NCI-H1092 treated with DMSO at 0.1 percent for 48 hours (cell line): ENCODE data around the gene WDR48.

Experiments used
- DNase-seq: peaks from one replicate; lab custom pipeline; 2025; lab: John Stamatoyannopoulos, UW

Gene WDR48

DNA sequence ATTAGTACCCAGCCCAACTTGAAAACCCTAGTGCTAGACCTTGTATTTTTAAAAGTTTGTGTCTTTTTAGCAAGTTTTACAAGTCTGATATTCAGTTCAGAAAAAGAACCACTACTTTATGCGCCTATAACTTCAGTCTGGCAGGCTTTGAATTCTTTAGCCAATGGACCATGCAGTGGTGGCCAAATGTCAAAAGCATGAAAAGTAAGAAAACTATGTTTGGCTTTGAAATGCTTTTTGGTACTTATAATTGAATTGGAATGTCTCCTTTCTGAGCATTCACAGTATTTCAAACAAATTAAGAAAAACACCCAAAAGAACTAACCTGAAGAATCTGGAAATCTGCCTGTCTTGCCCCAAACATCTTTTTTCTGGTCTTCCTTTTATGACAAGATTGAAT lies 12.8 kb downstream of the WDR48 start:
- DNase-seq = no peak

DNA sequence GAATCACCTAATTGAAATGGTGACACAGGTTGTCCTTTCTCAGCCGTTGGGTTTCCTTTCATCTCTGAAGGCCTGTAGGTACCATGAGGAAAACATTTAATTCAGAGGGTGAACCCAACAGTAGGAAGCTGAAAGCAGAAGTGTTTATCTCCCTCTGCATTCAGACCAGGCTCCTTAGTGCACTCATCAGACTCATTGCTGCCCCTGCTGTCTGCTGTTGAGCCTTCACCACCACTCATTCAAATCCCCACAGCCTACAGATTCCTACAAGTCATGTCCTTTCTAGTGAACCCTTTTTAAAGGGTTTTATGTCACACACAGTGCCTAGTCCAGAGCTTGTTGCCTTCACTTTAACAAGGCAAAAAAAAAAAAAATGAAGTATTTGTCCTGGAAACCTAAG lies 13.4 kb downstream of the WDR48 start:
- no peak for DNase-seq

DNA sequence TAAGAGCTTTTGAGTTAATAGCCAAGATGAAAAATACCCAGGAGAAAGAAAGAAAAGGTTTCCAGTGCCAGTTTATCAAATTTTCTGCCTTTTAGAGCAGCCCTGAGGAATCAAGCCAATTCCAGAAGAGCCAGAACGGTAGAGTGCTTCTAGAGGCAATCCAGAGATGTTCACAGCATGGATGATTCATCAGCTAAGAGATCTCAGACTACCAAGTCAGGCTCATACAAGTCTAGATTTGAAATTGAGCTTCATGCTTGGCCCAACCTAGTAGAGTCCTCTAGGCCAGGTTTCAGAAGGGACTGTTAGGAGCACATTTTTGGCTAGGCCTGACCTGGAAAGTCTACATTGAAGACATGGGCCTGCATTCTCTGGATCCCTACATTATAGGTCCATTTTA lies 15.5 kb downstream of the WDR48 start:
- DNase-seq = no peak

DNA sequence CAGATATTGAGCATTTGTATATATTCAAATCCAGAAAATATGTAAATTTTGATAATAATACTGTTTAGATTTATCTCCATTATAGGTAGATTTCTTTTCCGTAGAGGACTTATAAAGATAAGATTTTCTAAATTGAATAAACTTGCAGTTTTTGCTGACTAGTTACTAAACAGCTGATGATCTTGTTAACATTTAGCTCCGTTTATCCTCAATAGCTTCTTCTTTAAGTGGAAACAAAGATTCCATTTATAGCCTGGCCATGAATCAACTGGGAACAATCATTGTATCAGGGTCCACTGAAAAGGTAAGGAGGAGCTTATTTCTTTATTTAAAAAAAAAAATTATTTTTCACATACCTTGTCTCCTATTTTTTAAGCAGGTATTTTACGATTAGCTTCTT lies 16.7 kb downstream of the WDR48 start:
- DNase-seq = no peak

DNA sequence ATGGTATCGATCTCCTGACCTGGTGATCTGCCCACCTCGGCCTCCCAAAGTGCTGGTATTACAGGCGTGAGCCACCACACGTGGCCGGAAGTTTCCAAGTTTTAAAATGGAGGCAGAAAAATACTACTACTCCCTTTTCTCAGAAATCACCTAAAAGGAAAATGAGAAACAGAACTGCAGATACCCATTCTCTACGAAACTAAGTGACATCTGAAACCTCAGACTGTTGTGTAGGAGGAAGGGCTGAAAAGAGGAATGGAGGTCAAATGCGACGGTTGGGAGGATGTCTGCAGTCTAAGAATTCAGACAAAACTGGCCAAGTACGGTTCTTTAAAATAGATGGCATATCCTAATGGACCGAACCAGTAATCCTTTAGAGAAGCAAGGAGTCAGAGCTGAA lies 24.1 kb downstream of the WDR48 start:
- no peak for DNase-seq

DNA sequence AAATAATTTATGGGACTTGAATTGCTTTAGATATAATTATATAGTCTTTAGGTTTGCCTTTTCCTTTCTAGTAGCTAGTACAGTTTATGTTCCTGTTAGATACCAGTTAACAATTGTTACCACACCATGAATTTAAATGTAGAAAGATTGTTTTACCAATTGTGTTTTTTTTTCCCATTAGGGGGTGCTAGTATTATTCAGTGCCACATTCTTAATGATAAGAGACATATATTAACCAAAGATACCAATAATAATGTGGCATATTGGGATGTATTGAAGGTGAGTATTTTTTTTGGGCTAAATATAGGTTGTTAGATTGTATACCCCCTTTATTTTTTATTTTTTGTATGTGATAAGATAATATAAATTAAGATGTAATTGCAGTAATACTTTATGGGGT lies 27.7 kb downstream of the WDR48 start:
- no peak for DNase-seq

DNA sequence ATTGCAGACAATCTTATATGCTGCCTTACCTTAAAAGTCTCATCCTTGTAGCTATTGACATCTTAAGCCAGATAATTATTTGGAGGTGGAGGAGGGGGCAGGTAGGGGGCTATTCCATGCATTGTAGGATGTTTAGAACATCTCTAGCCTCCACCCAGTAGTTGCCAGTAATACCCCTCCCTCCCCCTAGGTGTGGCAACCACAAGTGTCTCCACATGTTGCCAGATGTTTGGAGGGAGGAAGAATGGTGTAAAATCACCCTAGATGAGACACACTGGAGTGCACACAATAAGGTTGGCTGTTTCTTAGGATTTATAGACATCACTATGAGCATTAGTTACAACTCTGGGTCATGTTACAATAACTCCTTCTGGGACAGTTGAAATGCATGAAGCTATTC lies 28.2 kb downstream of the WDR48 start:
- no peak for DNase-seq

DNA sequence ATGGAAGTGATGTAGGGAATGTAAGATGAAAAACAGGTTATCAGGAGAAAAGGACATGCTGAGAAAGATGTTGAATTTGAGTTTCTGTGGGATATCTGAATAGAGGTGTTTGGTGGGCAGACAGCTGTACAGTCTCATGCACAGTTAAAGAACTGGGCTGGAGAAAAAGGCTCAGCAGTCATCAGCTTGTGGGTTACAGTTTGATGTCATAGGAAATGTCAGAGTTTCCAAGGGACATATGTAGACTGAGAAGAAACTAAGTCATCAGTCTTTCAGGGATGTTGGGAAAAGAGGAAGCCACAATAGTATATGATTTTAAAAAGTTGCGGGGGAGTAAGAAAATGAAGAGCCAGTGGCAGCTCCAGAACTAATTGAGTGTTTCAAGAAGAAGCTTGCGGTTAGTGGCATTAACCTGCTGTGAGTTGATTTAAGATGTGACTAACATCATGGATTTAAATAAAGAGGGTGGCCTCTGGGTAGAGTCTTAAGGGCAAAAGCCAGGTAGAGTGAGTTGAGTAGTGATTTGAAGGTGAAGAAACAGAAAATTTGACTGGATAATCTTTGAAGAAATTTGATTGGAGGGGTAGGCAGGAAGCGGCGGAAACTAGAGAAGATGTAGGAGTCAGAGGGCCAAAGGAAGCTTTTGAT lies 31.0 kb downstream of the WDR48 start:
- no peak for DNase-seq

DNA sequence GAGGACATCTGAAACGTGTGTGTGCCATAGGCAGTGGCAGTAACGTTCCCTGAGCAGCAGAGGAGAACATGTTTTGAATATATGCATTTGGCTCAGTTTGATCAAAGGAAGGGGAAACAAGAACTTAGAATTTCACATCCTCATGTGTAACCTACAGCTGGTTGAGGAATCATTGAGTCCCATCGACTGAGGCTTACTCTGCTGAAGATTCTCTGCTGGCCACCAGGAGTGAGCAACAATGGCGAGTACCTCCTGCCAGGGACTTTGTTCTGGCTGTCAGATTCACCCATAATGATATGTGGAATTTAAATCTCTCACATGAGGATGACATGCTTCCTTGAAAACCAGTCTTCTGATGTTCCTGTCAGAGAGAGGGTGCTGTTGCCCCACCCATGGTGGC lies 34.3 kb downstream of the WDR48 start:
- no peak for DNase-seq

DNA sequence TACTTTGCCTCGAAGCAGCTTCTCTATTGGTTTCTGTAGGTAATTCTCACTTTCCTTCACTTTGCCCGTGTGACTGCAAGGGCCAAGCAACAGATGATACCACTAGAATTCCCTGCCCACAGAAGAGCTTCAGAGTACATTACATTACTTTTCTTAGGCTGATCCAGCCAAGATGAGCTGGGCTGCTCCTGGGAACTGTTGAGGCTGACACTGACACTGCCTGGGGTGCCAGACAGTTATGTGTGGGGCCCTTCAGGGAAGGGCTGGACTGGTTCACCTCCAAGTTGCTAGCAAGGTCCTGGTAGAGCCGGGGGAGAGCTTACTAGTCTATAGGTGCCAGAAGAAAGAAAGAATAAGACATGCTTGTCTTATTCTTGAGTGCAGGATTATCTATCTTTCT lies 36.6 kb downstream of the WDR48 start:
- DNase-seq = no peak

DNA sequence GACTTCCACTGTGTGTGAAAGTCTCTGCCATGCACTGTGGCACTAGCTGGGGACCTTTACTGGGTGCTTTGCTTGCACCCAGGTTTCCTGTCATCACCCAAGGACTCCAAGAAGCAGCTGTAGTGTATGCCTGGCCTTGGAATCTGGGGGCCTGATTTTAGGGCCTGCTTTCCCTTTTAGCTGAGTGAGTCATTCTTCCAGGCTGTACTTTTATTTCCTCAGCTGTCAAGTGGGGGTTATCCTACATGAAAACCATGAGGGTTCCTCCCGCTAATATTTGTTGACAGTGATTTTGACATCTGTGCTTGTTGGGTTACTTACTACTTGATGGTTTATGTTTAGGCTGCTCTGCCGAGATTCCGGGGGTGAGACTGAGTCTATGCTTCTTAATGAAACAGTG lies 37.1 kb downstream of the WDR48 start:
- no peak for DNase-seq

DNA sequence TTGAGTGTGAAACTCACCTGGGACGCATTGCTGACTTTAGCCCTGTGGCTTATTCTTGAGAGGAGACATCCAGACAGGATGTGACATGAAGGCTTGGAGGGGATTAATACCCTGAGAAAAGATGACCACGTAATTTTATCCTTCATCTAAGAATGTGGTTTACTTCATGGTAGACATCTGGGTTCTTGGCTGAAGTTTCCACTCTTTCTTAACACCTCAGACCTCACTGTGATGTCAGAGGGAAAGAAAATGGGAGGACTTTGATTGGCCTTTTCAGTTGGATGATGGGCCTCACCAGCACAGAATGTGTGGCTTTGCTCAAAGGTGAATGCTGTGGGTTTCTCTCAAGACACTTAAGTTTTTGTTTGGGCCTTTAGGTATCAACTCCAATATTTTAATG lies 39.1 kb downstream of the WDR48 start:
- no peak for DNase-seq

DNA sequence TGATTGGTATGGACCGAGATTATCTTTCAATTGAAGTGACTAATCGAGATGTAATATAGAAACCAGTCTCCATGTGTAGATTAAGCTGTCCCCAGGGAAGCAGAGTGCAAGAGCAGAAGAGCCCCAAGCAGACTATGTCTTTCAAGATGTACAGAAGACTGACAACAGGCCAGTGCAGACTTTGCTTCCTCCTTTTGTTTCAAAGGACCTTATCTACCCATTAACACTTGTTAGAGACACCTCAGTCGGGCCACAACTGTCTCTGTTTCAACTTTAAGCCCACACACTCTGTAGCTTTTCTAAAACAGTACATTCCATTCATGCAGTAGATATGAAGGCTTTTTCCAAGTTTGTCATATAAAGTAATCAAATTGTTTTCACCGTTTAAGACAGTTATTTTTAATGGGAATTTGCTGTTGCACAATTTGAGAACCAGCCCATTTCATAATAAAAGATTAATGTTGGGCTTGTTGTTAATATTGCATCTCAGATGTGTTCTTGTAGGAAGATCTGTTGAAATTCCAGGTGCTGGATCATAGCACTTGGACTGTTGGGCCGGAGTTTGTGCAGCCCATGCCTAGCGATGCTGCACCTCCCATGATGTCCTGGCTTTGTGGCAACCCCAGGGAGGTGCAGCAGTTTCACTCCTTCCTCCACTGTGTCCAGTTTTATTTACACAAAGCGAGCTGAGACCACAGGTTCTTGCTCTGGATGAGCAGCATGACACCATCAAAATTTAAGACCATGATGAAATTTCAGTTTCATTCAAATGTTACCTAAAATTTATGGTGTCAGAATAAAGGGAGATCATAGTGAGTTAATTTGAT lies 43.2 kb downstream of the WDR48 start:
- DNase-seq = no peak

DNA sequence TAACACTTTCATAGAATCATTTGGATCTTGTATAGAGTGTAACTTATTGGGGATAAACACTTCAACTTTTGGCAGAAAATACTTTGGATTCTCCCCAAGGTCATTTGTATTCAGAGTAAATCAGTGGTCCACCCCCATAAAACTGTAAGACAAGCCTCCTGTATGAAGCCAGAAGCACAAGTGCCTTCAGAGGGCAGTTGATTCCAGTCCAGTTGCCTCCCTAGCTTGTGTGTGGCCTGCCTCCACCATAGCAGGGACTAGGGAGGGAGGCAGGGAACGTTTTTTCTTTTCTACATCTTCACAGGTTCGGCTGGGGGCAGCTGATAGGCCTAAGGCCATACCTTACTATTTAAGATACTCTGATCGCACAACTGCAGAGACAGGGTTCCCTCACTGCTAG lies 44.0 kb downstream of the WDR48 start:
- DNase-seq = no peak

DNA sequence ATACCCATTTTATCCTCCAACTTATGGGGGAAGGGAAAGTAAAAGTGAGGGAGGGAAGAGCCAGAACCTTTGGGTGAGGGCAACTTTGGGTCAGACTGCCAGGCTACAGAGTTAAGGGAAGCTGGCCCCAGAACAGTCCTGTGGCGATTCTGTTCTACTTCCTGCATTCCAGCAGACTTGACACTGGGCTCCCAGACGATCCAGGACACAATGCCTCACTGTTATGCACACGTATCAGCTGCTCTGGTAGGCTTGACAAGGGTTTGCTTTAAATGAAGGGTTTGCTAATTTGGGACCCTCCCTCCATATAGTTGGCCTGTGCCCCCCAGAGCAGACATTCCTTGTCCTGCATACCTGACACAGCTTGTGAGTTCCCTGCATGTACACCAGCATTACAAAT lies 45.0 kb downstream of the WDR48 start:
- DNase-seq = no peak

DNA sequence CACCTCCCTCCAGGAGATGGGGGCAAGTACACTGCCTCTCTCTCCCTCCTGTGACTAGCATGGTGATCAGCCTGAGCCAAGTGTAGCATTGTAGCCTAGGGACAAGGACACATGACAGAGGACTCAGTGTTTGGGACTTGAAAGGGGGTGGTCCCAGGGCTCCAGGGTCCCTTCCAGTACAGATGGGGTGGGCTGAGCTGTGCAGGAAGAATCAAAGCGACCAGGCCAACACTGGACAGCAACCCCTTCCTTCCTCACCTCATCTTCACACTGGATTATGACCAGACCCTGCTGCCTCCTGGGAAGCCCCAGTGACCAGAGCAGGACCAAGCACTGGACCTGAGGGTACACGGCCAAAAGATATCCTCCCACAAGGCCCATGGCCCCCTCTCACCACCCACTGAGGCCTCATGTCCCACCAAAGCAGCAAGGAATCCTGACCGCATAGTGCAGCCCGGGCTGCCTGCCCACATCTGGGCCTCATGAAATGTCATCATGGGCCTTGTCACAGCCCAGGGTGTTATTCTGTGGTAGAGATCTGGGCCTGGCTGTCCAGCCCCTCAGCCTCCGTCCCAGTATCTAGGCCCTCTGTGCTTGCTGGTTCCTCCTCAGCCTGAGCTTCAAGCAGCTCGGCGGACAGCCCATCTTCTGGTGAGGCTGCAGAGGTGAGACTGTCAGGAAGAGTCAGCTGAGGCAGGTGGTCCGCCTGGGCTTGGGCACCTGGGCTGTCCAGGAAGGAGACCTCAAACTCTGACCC lies 46.1 kb downstream of the WDR48 start:
- DNase-seq = no peak

DNA sequence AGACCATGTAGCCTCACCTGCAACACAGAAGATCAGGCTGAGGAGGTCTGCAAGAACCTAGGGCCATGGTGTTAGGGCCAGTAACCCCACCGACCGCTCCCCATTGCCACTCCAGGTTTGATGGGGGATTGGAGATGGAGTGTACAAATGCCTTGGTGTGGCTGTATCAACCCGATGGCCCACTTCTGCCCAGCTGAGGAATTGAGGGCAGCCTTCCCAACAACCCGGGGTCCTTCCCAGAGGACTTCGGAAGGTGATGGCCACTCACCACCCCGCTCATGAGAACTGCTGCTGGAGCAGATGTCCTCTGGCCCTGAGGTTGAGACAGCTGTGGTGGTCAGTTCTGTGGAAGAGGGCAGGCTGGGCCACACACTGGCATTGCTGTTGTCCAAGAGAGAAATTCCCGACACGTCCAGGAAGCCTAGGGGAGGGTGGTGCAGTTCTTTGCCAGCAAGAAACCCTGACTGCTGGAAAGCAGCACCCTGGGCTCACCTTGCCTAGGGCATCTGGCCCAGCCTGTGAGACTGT lies 46.7 kb downstream of the WDR48 start:
- no peak for DNase-seq

DNA sequence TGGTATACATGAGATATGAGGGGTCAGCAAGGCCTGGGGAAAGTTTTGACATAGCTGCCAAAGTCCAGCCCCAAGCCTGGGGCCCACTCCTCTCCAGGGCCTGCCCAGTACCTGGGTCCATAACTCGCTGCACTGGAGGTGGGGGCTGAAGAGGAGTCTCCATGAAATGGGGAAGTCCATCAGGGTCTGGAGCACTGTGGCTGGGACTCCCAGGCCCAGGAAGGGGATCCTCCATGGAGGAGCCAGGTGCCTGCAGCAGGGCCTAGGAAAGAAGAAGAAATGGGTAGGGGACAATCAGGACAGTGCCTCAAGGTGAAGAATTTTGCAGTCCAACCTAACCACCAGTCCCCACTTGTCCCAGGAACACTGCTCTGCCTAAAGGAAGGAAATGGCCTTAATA lies 47.4 kb downstream of the WDR48 start:
- DNase-seq = no peak

DNA sequence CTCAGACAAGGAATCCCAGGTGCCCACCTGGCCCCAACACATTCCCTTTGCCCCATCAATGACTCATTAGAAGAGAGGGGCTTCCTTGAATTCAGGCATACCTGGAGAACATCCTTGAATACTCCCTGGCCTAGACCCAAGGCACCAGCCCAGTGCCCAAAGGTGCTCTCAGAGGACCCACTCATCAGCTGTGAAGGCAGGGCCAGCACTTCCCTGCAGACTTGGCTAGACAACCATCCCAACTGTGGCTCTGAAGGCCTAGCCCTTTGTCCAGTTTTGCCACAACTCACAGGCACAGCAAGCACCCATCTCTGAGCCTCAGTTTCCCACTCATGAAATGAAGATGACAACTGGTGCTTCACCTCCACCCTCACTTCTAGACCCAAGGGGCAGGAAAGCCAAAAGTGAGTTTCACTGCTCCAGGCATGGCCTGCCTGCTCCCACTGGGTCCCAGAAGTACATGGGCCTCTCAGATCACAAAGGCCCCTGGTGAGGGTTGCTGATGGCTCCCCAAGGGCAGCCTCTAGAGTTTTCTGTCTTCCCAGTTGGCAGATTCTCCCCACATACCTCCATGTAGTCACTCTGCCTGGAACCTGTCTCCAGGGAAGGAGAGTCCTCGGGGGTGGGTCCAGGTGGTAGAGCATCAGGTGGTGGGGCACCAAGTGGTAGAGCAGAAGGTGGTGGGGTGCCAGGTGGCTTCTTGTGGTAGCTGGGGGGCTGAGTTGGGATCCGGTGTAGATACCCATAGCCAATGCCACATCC lies 48.1 kb downstream of the WDR48 start:
- no peak for DNase-seq

DNA sequence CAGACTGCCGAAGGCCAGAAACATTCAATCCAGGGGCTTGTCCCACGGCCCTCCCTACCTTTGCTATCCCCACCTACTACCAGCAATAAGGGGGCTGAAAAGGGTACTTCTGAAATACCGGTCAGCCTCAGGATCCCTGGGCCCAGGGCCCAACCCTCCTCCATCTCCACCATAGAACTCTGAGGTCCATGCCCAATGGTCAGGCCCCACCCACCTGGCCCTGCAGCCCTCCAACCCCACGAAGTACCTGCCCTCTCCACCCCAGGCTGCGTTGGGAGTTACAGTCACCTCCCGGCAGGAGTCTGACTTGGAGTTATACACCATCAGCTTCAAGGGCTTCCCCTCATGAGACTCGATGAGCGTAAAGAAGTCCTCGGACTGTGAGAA lies 48.7 kb downstream of the WDR48 start:
- DNase-seq = no peak

DNA sequence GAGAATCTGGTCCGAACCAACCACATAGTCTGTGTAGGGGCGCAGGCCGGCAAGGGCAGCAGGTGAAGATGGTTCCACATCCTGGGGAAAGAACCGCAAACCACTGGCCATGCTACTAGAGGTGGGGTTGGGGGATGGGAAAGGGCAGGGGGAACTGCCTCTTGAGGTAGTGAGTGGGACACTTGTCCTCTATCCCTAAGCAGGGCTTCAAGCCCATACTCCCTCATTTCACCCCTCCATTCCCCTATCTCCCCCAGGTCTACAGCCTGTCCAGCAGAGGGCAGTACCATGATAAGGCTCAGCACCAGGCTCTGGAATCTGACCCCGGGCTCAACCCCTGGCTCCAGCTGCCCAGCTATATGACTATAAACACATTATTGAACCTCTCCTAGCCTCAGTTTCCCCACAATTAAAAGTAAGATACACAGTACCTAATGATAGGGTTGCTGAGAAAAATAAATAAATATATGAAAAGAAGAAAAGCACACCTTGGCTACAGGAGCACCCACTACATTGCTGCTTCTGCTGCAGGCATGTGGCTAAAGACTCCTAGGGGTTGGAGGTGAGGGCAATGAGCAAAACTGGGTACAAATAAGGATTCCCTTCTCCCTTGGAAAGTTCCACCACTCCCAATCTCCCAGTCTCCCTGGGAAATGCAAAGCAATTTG lies 49.3 kb downstream of the WDR48 start:
- peak; percentile 1 for DNase-seq
